ENCODE results near the gene RSRC2.
"Not testable (repeated sequence)": the region's sequence is repeated elsewhere in the genome, so short reads cannot be mapped to it uniquely, and the experiment has no call there.

RSRC2 gene

GRCh38 chr12:122489038-122489437 is 37.7 kb downstream of the RSRC2 start:
- H3K27me3 ChIP-seq (ENCODE audit: low read depth) = no peaks in the 10 kb centered on the region
- no peak overlapping the region for H3K4me3 ChIP-seq
- H3K9me3 ChIP-seq = no peaks in the 10 kb centered on the region
- no peak for DNase-seq (ENCODE audit: low spot score in 2 of 2)
- H3K36me3 ChIP-seq (replicated peaks) = peaks cover 75% of the 10 kb centered on the region
- no peaks in the 10 kb centered on the region for H3K4me1 ChIP-seq
- in situ Hi-C loops (cut with MboI; ENCODE audit: low sequenced_read_pairs) = no loop called here

DNA sequence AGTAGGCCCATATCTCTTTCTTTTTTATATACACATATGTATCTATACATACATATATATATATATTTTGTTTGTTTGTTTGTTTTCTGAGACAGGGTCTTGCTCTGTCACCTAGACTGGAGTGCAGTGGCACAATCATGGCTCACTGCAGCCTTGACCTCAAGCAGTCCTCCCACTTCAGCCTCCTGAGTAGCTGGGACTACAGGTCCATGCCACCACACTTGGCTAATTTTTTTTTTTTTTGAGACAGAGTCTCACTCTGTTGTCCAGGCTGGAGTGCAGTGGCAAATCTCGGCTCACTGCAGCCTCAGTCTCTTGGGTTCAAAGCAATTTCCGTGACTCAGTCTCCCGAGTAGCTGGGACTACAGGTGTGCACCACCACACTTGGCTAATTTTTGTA is 38.9 kb downstream of the RSRC2 start:
- H3K4me1 ChIP-seq; H3K27me3 ChIP-seq (ENCODE audit: low read depth); DNase-seq (ENCODE audit: low spot score in 2 of 2); H3K4me3 ChIP-seq; in situ Hi-C loops (cut with MboI; ENCODE audit: low sequenced_read_pairs); H3K9me3 ChIP-seq: not testable (repeated sequence)
- H3K36me3 ChIP-seq (replicated peaks) = peaks cover 83% of the 10 kb centered on the region

GRCh38 chr12:122486805-122487426 is 39.8 kb downstream of the RSRC2 start:
- Histone ChIP-seq H3K4me3 (no peak overlapping the region), H3K9me3 (no peaks in the 10 kb centered on the region), H3K27me3 (ENCODE audit: low read depth) (no peaks in the 10 kb centered on the region), H3K36me3 (replicated peaks) (peaks cover 81% of the 10 kb centered on the region), H3K4me1 (no peaks in the 10 kb centered on the region)
- in situ Hi-C loops (cut with MboI; ENCODE audit: low sequenced_read_pairs) = no loop called here
- DNase-seq (ENCODE audit: low spot score in 2 of 2) = no peak

- in situ Hi-C loops (cut with MboI; ENCODE audit: low sequenced_read_pairs) = not testable (repeated sequence)
Observed at GRCh38 chr12:122486360-122486759, 40.4 kb downstream of the RSRC2 start.

DNA sequence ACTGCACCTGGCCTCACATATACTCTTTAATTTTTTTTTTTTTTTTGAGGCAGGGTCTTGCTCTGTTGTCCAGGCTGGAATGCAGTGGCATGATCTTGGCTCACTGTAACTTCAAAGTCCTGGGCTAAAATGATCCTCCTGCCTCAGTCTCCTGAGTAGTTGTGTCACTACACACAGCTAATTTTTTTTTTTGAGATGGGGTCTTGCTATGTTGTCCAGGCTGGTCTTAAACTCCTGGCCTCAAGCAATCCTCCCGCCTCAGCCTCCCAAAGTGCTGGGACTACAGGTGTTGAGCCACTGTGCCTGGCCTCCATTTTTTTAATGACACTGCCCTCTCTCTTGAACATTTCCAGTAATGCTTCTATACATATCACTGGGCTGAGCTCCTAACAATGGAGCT is 42.4 kb downstream of the RSRC2 start:
- H3K36me3 ChIP-seq (replicated peaks) = peaks cover 85% of the 10 kb centered on the region
- H3K4me1 ChIP-seq; DNase-seq (ENCODE audit: low spot score in 2 of 2); H3K9me3 ChIP-seq; H3K27me3 ChIP-seq (ENCODE audit: low read depth); H3K4me3 ChIP-seq; in situ Hi-C loops (cut with MboI; ENCODE audit: low sequenced_read_pairs): not testable (repeated sequence)

More at GRCh38 chr12:122486360-122486759, 40.4 kb downstream of the RSRC2 start:
- H3K9me3 ChIP-seq; H3K27me3 ChIP-seq (ENCODE audit: low read depth); DNase-seq (ENCODE audit: low spot score in 2 of 2); H3K4me1 ChIP-seq; H3K4me3 ChIP-seq: not testable (repeated sequence)
- H3K36me3 ChIP-seq (replicated peaks) = peaks cover 84% of the 10 kb centered on the region

- DNase-seq (ENCODE audit: low spot score in 2 of 2) = no peak
- Histone ChIP-seq H3K4me3 (no peak overlapping the region), H3K36me3 (replicated peaks) (peaks cover 85% of the 10 kb centered on the region), H3K4me1 (no peaks in the 10 kb centered on the region), H3K27me3 (ENCODE audit: low read depth) (no peaks in the 10 kb centered on the region), H3K9me3 (no peaks in the 10 kb centered on the region)
- in situ Hi-C loops (cut with MboI; ENCODE audit: low sequenced_read_pairs) = no loop called here
Observed at GRCh38 chr12:122483969-122484368, 42.8 kb downstream of the RSRC2 start.

DNA sequence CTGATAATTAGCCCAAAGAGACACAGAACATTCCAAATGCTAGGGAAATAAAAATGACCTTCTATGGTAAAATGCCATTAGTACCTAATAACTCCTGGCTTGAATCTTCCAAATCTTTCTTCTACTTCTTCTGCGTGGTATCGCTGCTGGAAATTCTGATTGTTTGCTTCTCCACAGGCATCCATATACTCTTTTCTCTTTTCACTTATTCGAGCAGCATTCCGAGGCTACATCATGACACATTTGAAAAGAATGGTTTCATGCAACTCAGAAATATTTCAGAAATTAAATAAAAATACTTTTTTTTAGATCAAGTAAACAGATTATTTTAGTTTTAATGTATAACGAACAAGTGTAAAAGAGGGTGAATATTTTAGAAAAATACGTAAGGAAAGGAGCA is 44.9 kb downstream of the RSRC2 start:
- in situ Hi-C loops (cut with MboI; ENCODE audit: low sequenced_read_pairs) = no loop called here
- Histone ChIP-seq H3K36me3 (replicated peaks) (peaks cover 82% of the 10 kb centered on the region), H3K27me3 (ENCODE audit: low read depth) (no peaks in the 10 kb centered on the region), H3K4me3 (no peak overlapping the region), H3K4me1 (no peaks in the 10 kb centered on the region), H3K9me3 (no peaks in the 10 kb centered on the region)
- DNase-seq (ENCODE audit: low spot score in 2 of 2) = no peak

- in situ Hi-C loops (cut with MboI; ENCODE audit: low sequenced_read_pairs) = no loop called here
- Histone ChIP-seq H3K27me3 (ENCODE audit: low read depth) (no peaks in the 10 kb centered on the region), H3K36me3 (replicated peaks) (peaks cover 84% of the 10 kb centered on the region), H3K4me1 (no peaks in the 10 kb centered on the region), H3K4me3 (no peak overlapping the region), H3K9me3 (no peaks in the 10 kb centered on the region)
- DNase-seq (ENCODE audit: low spot score in 2 of 2) = no peak
Observed at GRCh38 chr12:122480753-122481152, 46.0 kb downstream of the RSRC2 start.

DNA sequence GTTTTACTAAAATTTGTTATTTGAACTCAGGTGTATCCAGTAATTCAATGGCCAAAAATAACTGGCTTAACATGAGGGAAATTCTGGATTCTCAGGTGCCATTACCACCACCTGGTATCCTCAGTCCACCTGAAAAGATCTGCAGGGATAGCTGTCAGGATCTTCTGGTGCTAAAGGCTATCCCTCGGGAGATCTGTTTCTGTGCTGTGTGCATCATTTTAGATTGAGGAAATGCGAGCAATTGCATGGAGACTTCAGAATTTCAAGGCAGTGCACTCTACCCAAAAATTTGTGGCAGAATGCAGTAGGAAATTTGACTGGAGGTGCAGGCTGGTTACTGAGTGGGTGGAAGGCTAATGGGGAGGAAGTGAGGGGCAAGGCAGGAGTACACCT is 52.4 kb downstream of the RSRC2 start:
- no peak overlapping the region for H3K4me3 ChIP-seq
- H3K9me3 ChIP-seq = no peaks in the 10 kb centered on the region
- no peak for DNase-seq (ENCODE audit: low spot score in 2 of 2)
- no peaks in the 10 kb centered on the region for H3K27me3 ChIP-seq (ENCODE audit: low read depth)
- in situ Hi-C loops (cut with MboI; ENCODE audit: low sequenced_read_pairs) = loop anchor here (5.0 kb wide), 1 partner anchor 72 kb away; no protein-coding TSS in a partner anchor
- H3K4me1 ChIP-seq = no peaks in the 10 kb centered on the region
- peaks cover 60% of the 10 kb centered on the region for H3K36me3 ChIP-seq (replicated peaks)

- no peak for DNase-seq (ENCODE audit: low spot score in 2 of 2)
- H3K4me3 ChIP-seq = no peak overlapping the region
- H3K27me3 ChIP-seq (ENCODE audit: low read depth) = no peaks in the 10 kb centered on the region
- in situ Hi-C loops (cut with MboI; ENCODE audit: low sequenced_read_pairs) = loop anchor here (5.0 kb wide), 1 partner anchor 71 kb away; no protein-coding TSS in a partner anchor
- no peaks in the 10 kb centered on the region for H3K9me3 ChIP-seq
- H3K36me3 ChIP-seq (replicated peaks) = peaks cover 54% of the 10 kb centered on the region
- H3K4me1 ChIP-seq = no peaks in the 10 kb centered on the region
Observed at GRCh38 chr12:122473543-122474323, 53.0 kb downstream of the RSRC2 start.

DNA sequence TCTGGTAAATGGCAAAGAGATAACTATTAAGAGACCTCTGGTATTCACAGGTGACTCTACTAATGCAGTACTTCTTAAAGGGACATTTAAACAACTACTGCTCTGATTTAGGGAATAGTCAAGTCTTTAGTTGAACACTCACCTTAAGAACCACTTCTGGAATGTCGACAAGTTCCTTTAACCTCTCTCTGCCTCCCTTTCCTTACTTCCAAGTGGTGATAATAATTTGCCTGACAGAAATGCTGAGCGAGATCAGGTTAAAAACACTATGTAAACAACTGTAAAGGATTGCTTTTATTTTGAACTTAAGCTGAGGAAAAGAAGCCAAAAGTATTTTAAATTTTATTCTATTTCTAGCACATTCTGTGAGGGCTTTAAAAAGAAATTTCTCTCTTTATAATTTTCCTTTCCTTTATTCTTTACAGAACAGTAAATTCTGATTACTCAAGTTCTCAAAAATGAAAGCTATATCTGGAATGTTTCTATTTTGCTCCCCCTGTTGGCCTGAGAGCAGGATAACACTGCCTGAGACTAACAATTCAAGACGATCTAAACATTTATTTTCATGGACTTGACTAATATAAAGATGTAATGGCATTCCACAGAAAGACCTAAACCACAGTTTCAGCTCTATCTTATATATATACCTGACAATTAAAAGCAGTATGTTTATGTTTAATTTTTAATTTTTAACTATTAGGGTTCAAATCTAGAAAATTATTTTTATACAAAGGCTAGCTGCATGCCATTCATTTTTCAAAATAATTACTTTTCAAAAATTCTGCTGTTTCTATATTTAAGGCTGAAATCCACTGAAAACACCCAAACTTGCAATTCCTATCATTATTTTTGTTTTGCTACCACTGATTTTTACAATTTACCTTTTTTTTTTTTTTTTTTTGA is 55.2 kb downstream of the RSRC2 start:
- no peaks in the 10 kb centered on the region for H3K9me3 ChIP-seq
- peak in 1 of 2 experiments; percentile 51 for DNase-seq (ENCODE audit: low spot score in 2 of 2)
- in situ Hi-C loops (cut with MboI; ENCODE audit: low sequenced_read_pairs) = loop anchor here (5.0 kb wide), 1 partner anchor 69 kb away; no protein-coding TSS in a partner anchor
- no peaks in the 10 kb centered on the region for H3K27me3 ChIP-seq (ENCODE audit: low read depth)
- peaks cover 36% of the 10 kb centered on the region for H3K36me3 ChIP-seq (replicated peaks)
- no peaks in the 10 kb centered on the region for H3K4me1 ChIP-seq
- no peak overlapping the region for H3K4me3 ChIP-seq

DNA sequence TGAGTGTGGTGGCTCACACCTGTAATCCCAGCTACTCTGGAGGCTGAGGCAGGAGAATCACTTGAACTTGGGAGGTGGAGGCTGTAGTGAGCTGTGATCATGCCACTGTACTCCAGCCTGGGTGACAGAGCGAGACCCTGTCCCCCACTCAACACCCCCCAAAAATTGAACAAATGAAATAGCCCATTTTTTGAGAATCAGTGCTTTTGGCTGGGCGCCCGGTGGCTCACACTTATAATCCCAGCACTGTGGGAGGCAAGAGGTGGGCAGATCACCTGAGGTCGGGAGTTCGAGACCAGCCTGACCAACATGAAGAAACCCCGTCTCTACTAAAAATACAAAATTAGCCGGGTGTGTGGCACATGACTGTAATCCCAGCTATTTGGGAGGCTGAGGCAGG is 56.2 kb downstream of the RSRC2 start:
- H3K27me3 ChIP-seq (ENCODE audit: low read depth); DNase-seq (ENCODE audit: low spot score in 2 of 2); H3K9me3 ChIP-seq; H3K4me3 ChIP-seq; H3K4me1 ChIP-seq: not testable (repeated sequence)
- in situ Hi-C loops (cut with MboI; ENCODE audit: low sequenced_read_pairs) = loop anchor here (5.0 kb wide), 1 partner anchor 68 kb away; no protein-coding TSS in a partner anchor
- H3K36me3 ChIP-seq (replicated peaks) = peaks cover 27% of the 10 kb centered on the region

GRCh38 chr12:122469856-122470255 is 56.9 kb downstream of the RSRC2 start:
- not testable (repeated sequence) for DNase-seq (ENCODE audit: low spot score in 2 of 2); H3K4me3 ChIP-seq; H3K27me3 ChIP-seq (ENCODE audit: low read depth); H3K4me1 ChIP-seq; H3K9me3 ChIP-seq
- H3K36me3 ChIP-seq (replicated peaks) = peaks cover 20% of the 10 kb centered on the region
- in situ Hi-C loops (cut with MboI; ENCODE audit: low sequenced_read_pairs) = loop anchor here (5.0 kb wide), 1 partner anchor 68 kb away; no protein-coding TSS in a partner anchor
